Suprapubic skin (tissue), 4 donors: ENCODE data around the gene KCTD19.

Source experiments
- EP300 ChIP-seq: sonication (generic); formaldehyde crosslinking; IDR thresholded peaks from one replicate; pipeline ENCODE4 v1.6.1; 2017; ENCODE audit warnings: antibody characterized with exemption
- POLR2A ChIP-seq, 2 donors: fragments of 450-650 bp; IDR thresholded peaks; one replicate each; pipeline ENCODE4 v1.6.1; 2017; ENCODE audit warnings: antibody characterized with exemption in 2 of 2, mild to moderate bottlenecking in 2 of 2, moderate library complexity in 2 of 2
- POLR2AphosphoS5 ChIP-seq, 3 donors: sonication (generic); formaldehyde crosslinking; IDR thresholded peaks; one replicate each; pipeline ENCODE4 v1.6.1; 2017; ENCODE audit warnings: antibody characterized with exemption in 3 of 3
- TF ChIP-seq, protein P1 (sequence below), 2 donors: fragments of 200-600 bp in 1 of 2; fragments of 450-650 bp in 1 of 2; sonication (generic) in 1 of 2; IDR thresholded peaks; one replicate each; pipeline ENCODE4 v1.5.1; 2016 to 2019; ENCODE audit warnings: antibody characterized with exemption in 2 of 2, mild to moderate bottlenecking in 1 of 2, moderate library complexity in 1 of 2

DNA sequence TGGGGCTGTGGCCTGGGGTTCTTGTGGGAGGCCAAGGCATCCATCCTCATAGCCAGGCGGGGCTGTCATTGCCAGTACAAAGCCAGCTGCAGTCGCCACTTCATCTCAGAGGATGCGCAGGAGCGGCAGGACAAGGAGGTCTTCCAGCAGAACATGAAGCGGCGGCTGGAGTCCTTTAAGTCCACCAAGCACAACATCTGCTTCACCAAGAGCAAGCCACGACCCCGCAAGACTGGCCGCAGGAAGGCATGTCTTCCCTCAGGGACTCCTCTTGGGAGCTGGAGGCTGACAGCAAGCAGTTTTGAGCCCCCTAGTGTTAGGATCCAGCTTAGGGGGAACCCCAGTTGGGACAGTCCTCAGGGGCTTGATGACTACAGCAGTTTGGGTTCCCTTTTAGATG lies 62.3 kb downstream of the KCTD19 start:
- TF ChIP-seq, protein P1, sequence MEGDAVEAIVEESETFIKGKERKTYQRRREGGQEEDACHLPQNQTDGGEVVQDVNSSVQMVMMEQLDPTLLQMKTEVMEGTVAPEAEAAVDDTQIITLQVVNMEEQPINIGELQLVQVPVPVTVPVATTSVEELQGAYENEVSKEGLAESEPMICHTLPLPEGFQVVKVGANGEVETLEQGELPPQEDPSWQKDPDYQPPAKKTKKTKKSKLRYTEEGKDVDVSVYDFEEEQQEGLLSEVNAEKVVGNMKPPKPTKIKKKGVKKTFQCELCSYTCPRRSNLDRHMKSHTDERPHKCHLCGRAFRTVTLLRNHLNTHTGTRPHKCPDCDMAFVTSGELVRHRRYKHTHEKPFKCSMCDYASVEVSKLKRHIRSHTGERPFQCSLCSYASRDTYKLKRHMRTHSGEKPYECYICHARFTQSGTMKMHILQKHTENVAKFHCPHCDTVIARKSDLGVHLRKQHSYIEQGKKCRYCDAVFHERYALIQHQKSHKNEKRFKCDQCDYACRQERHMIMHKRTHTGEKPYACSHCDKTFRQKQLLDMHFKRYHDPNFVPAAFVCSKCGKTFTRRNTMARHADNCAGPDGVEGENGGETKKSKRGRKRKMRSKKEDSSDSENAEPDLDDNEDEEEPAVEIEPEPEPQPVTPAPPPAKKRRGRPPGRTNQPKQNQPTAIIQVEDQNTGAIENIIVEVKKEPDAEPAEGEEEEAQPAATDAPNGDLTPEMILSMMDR (IDR thresholded peaks at IDR 0.05): no peak
- TF ChIP-seq EP300 (no peak), POLR2AphosphoS5 (IDR thresholded peaks at IDR 0.05) (no peak), POLR2A (IDR thresholded peaks at IDR 0.05) (no peak)
